HepG2 (cell line): ENCODE measurements around the gene SNAI3. TPM values are rescaled to one million over a fixed set of nuclear protein-coding genes. Genes with fewer than 3 reads are reported as not detected.
A peak's percentile ranks its signal among the peaks of the same experiment; 100 is the strongest.

Experiments used
- ATAC-seq: fragments of 200-7000 bp; cut with Tn5 transposase; 3 replicates; pipeline ENCODE4 v1.9.1; 2020; ENCODE audit warnings: mild to moderate bottlenecking, moderate library complexity
- BruUV-seq: library from RNA; stranded (reverse); fragments of 400-500 nt; replicated peaks from 2 replicates; lab custom pipeline; 2021; lab: Mats Ljungman, UMichigan
- CTCF ChIA-PET: fragments of 300-600 bp; formaldehyde crosslinking; extraction: SDS; loops from one replicate; lab custom pipeline; 2021; ENCODE audit warnings: low total read pairs, inconsistent platforms, low intra/inter-chr PET ratio; lab: Yijun Ruan, JAX
- POLR2A ChIA-PET: fragments of 350-600 bp; sonication (Branson Sonifier 250); formaldehyde crosslinking; loops from one replicate; lab custom pipeline; 2020; ENCODE audit warnings: antibody characterized with exemption, inconsistent platforms; lab: Yijun Ruan, JAX
- DNase-seq: peaks from one replicate; pipeline ENCODE4 v3.0.0-alpha.2; 2015; ENCODE audit warnings: low spot score
- FAIRE-seq: peaks from 3 replicates; lab custom pipeline; 2011; peaks lifted over from hg19 to GRCh38; lab: Jason Lieb, UNC
- H2AFZ ChIP-seq: one replicate; pipeline ENCODE4 v1.6.1; 2011; ENCODE audit warnings: low read length, inconsistent platforms
- H3K27ac ChIP-seq: fragments of 300-600 bp; 3 replicates; pipeline ENCODE4 v1.8.0; 2011; ENCODE audit warnings: mixed run types, mild to moderate bottlenecking, mixed read lengths, low read length, inconsistent platforms; ENCODE audit not compliant: insufficient read depth; ENCODE audit errors: extremely low read length
- H3K27me3 ChIP-seq, 2 experiments: fragments of 200-600 bp in 1 of 2; 2 replicates in 1 of 2; 3 replicates in 1 of 2; pipeline versions ENCODE4 v1.6.0 to v1.8.0; 2011; ENCODE audit warnings: low read length in 2 of 2, mild to moderate bottlenecking in 2 of 2, moderate library complexity in 2 of 2, inconsistent platforms in 1 of 2; ENCODE audit not compliant: insufficient read depth in 2 of 2, control insufficient read depth in 1 of 2
- H3K36me3 ChIP-seq, 2 experiments: fragments of 200-600 bp in 1 of 2; replicated peaks in 1 of 2; 2 replicates in 1 of 2; 3 replicates in 1 of 2; pipeline versions ENCODE4 v1.5.1 to v1.8.0; 2011; ENCODE audit warnings: low read length in 2 of 2, inconsistent platforms in 1 of 2; ENCODE audit not compliant: insufficient read depth in 2 of 2, control insufficient read depth in 1 of 2
- H3K4me1 ChIP-seq: 2 replicates; pipeline ENCODE4 v1.5.1; 2012; ENCODE audit warnings: low read length, inconsistent platforms; ENCODE audit not compliant: insufficient read depth
- H3K4me2 ChIP-seq: 2 replicates; pipeline ENCODE4 v1.6.0; 2011; ENCODE audit warnings: low read depth, low read length, inconsistent platforms
- H3K4me3 ChIP-seq, 3 experiments: fragments of 200-600 bp in 1 of 3; sonication (generic), shearing (Covaris generic) in 1 of 3; replicated peaks in 1 of 3; 2 replicates each; pipeline ENCODE4 v1.5.1; 2011 to 2016; ENCODE audit warnings: low read length in 3 of 3, inconsistent platforms in 2 of 3, low read depth in 2 of 3, mild to moderate bottlenecking in 2 of 3, control low read depth in 1 of 3, mixed read lengths in 1 of 3; ENCODE audit not compliant: insufficient read depth in 1 of 3
- H3K79me2 ChIP-seq: one replicate; pipeline ENCODE4 v1.6.1; 2011; ENCODE audit warnings: low read length, inconsistent platforms; ENCODE audit not compliant: insufficient read depth
- H3K9ac ChIP-seq: 2 replicates; pipeline ENCODE4 v1.6.0; 2011; ENCODE audit warnings: mild to moderate bottlenecking, low read depth, low read length, inconsistent platforms; ENCODE audit not compliant: insufficient read depth
- H3K9me3 ChIP-seq: 2 replicates; pipeline ENCODE4 v1.5.1; 2012; ENCODE audit warnings: mild to moderate bottlenecking, low read length
- H4K20me1 ChIP-seq: 2 replicates; pipeline ENCODE4 v1.6.0; 2011; ENCODE audit warnings: inconsistent platforms, mild to moderate bottlenecking, low read length, moderate library complexity; ENCODE audit not compliant: insufficient read depth
- CEBPG ChIP-seq: IDR thresholded peaks from 2 replicates; pipeline ENCODE4 v1.6.1; 2016
- CEBPZ ChIP-seq: IDR thresholded peaks from 2 replicates; pipeline ENCODE4 v1.6.1; 2012; ENCODE audit warnings: low read length, improper control_type of control experiment
- CREM ChIP-seq, 2 experiments: sonication (generic) in 1 of 2; formaldehyde crosslinking in 1 of 2; IDR thresholded peaks; 2 replicates each; pipeline versions ENCODE4 v1.4.0 to v1.6.1; 2016 to 2020; ENCODE audit warnings: antibody characterized with exemption in 1 of 2, mild to moderate bottlenecking in 1 of 2, missing genetic modification reagents in 1 of 2
- GLI4 ChIP-seq: sonication (generic); formaldehyde crosslinking; IDR thresholded peaks from 2 replicates; pipeline ENCODE4 v1.5.1; 2020; ENCODE audit warnings: missing genetic modification reagents, mild to moderate bottlenecking, moderate library complexity, borderline replicate concordance
- NCOA5 ChIP-seq: sonication (generic); formaldehyde crosslinking; IDR thresholded peaks from 2 replicates; pipeline ENCODE4 v1.4.0; 2020; ENCODE audit warnings: missing genetic modification reagents
- PAWR ChIP-seq: sonication (generic); formaldehyde crosslinking; IDR thresholded peaks from 2 replicates; pipeline ENCODE4 v1.4.0; 2020; ENCODE audit warnings: missing genetic modification reagents, mild to moderate bottlenecking, borderline replicate concordance
- PRPF4 ChIP-seq: fragments of 200-400 bp; formaldehyde crosslinking; IDR thresholded peaks from 2 replicates; pipeline ENCODE4 v1.6.1; 2016; ENCODE audit warnings: low read length, low read depth; ENCODE audit not compliant: poor library complexity, severe bottlenecking
- RBFOX2 ChIP-seq: fragments of 200-400 bp; formaldehyde crosslinking; IDR thresholded peaks from 2 replicates; pipeline ENCODE4 v1.6.1; 2017; ENCODE audit warnings: low read depth, mild to moderate bottlenecking, low read length
- TCF12 ChIP-seq, 2 experiments: fragments of 450-650 bp in 1 of 2; sonication (generic) in 1 of 2; formaldehyde crosslinking in 1 of 2; IDR thresholded peaks; 2 replicates each; pipeline versions ENCODE4 v1.6.1 to v1.8.0; 2017 to 2022; ENCODE audit warnings: antibody characterized with exemption in 1 of 2, mild to moderate bottlenecking in 1 of 2, missing genetic modification reagents in 1 of 2, moderate library complexity in 1 of 2
- THAP11 ChIP-seq: IDR thresholded peaks from 2 replicates; pipeline ENCODE4 v1.6.1; 2016; ENCODE audit warnings: missing biosample characterization, missing genetic modification reagents
- WIZ ChIP-seq: sonication (generic); formaldehyde crosslinking; IDR thresholded peaks from 2 replicates; pipeline ENCODE4 v1.5.1; 2020; ENCODE audit warnings: mild to moderate bottlenecking, missing genetic modification reagents
- ZBTB33 ChIP-seq: sonication (generic); formaldehyde crosslinking; IDR thresholded peaks from 2 replicates; pipeline ENCODE4 v1.4.0; 2020; ENCODE audit warnings: missing genetic modification reagents
- ZFP90 ChIP-seq: sonication (generic); formaldehyde crosslinking; IDR thresholded peaks from 2 replicates; pipeline ENCODE4 v1.8.0; 2022; ENCODE audit warnings: missing genetic modification reagents, mild to moderate bottlenecking, inconsistent platforms, borderline replicate concordance
- ZNF180 ChIP-seq: sonication (generic); formaldehyde crosslinking; IDR thresholded peaks from 2 replicates; pipeline ENCODE4 v1.4.0; 2020; ENCODE audit warnings: low read depth, missing genetic modification reagents, borderline replicate concordance
- ZNF224 ChIP-seq: sonication (generic); formaldehyde crosslinking; IDR thresholded peaks from 2 replicates; pipeline ENCODE4 v1.5.0; 2020; ENCODE audit warnings: mild to moderate bottlenecking, missing genetic modification reagents
- ZNF451 ChIP-seq: sonication (generic); formaldehyde crosslinking; IDR thresholded peaks from 2 replicates; pipeline ENCODE4 v1.5.0; 2020; ENCODE audit warnings: mild to moderate bottlenecking, missing genetic modification reagents
- ZNF782 ChIP-seq: sonication (generic); formaldehyde crosslinking; IDR thresholded peaks from 2 replicates; pipeline ENCODE4 v1.4.0; 2020; ENCODE audit warnings: missing genetic modification reagents, mild to moderate bottlenecking, borderline replicate concordance
- ZSCAN12 ChIP-seq: sonication (generic); formaldehyde crosslinking; IDR thresholded peaks from 2 replicates; pipeline ENCODE4 v1.9.0; 2021; ENCODE audit warnings: mild to moderate bottlenecking, missing genetic modification reagents
- WGBS: methylation state at CpG from one replicate; pipeline ENCODE4 v1.1.6; 2017; ENCODE audit warnings: low lambda C conversion rate; 5-methylcytosine and 5-hydroxymethylcytosine counted together
- in situ Hi-C: cut with HindIII; loops from 2 replicates; pipeline ENCODE4 v1.10.0; 2017; ENCODE audit warnings: low pct_unique_long_range_greater_than_20kb; ENCODE audit not compliant: extremely low pct_ligation_motif_present
- intact Hi-C: fragments of 100-400 bp; cut with micrococcal nuclease; formaldehyde crosslinking; loops from one replicate; pipeline ENCODE4 v1.10.0; 2022; ENCODE audit not compliant: unreplicated experiment
- polyA plus RNA-seq, 8 experiments: library from polyadenylated mRNA; depleted of rRNA in 3 of 8; stranded (reverse) in 7 of 8; unstranded in 1 of 8; fragments of >200 nt; fragmentation: Illumina TruSeq in 4 of 8; extraction: Trizol in 4 of 8; gene quantifications; 2 replicates each; pipeline versions ENCODE4 v1.2.1 to v1.2.3, GENCODE V29; 2011 to 2016; ENCODE audit warnings: low read depth in 4 of 8, missing spikeins in 1 of 8, mixed read lengths in 1 of 8; ENCODE audit not compliant: insufficient read depth in 1 of 8
- total RNA-seq, 5 experiments: library from RNA; depleted of rRNA; stranded (reverse); fragments of >200 nt; fragmentation: Illumina TruSeq; extraction: Trizol; gene quantifications; 2 replicates each; pipeline ENCODE4 v1.2.3, GENCODE V29; 2016; ENCODE audit warnings: low read depth in 1 of 5

The SNAI3 gene
- total and polyA plus RNA-seq, 2 of the 13 experiments (the other 11 are each of a cell fraction or from before 2014, with no cell fraction given), result 0.09 to 0.18 TPM

GRCh38 chr16:88701581-88702370 is 15.5 kb upstream of the SNAI3 start:
- CTCF ChIA-PET, result no interaction called here
- no TSS peak for BruUV-seq
- no peaks in the 10 kb centered on the region for H3K9me3 ChIP-seq

More at GRCh38 chr16:88701581-88702370, 15.5 kb upstream of the SNAI3 start:
- 92% methylated on average over 15 of the region's 30 CpGs for WGBS
- no peaks in the 10 kb centered on the region for H4K20me1 ChIP-seq
- H3K4me3 ChIP-seq, result peak overlapping the region in 1 of 3 experiments; percentile 42; a peak in 1 of 6 replicates
- DNase-seq (no peak), FAIRE-seq (no peak)
- peaks cover 56% of the 10 kb centered on the region for H3K4me1 ChIP-seq
- H3K27ac ChIP-seq, result peak overlapping the region; percentile 59
- no peak overlapping the region for H2AFZ ChIP-seq
- TF ChIP-seq GLI4 (CRISPR knock-in tag) (no peak), ZSCAN12 (no peak), PRPF4 (no peak), CEBPG (CRISPR knock-in tag) (no peak), NCOA5 (CRISPR knock-in tag) (no peak), ZNF224 (CRISPR knock-in tag) (no peak), ZFP90 (CRISPR knock-in tag) (no peak), ZBTB33 (CRISPR knock-in tag) (peak; percentile 36; the same call in 1 of the 2 replicates), ZNF451 (CRISPR knock-in tag) (no peak), CREM (IDR thresholded peaks at IDR 0.05) (no peak), CREM (CRISPR knock-in tag; IDR thresholded peaks at IDR 0.05) (0 out of 2 replicates have a peak, but pooled peaks have one; percentile 10), TCF12 (IDR thresholded peaks at IDR 0.05) (no peak), TCF12 (CRISPR knock-in tag; IDR thresholded peaks at IDR 0.05) (no peak), PAWR (CRISPR knock-in tag) (no peak), CEBPZ (no peak), ZNF782 (CRISPR knock-in tag) (0 out of 2 replicates have a peak, but pooled peaks have one; percentile 32), THAP11 (CRISPR knock-in tag) (no peak), WIZ (CRISPR knock-in tag) (no peak), RBFOX2 (no peak), ZNF180 (CRISPR knock-in tag) (peak; percentile 11; the same call in 1 of the 2 replicates)
- TF ChIP-seq, all 625 proteins: peak for 4
- in situ Hi-C loops (no loop called here), intact Hi-C loops (loop anchor here (2.0 kb wide), 1 partner anchor 39 kb away; the partner anchor contains the start of gene MVD)
- Histone ChIP-seq H3K79me2 (peaks cover 17% of the 10 kb centered on the region), H3K36me3 (peaks cover 10 to 12% of the 10 kb centered on the region in 2 experiments; a peak in 4 of 5 replicates), H3K4me2 (peak overlapping the region; percentile 77), H3K9ac (no peak overlapping the region), H3K27me3 (peaks cover 0 to 3% of the 10 kb centered on the region in 2 experiments; a peak in 1 of 5 replicates)
- no peak for ATAC-seq
- POLR2A ChIA-PET, result interaction anchor here (1.9 kb wide), 1 partner anchor 14 kb away, joined by 11 read pairs; the partner anchor contains the start of gene SNAI3
